ENCODE results near the gene ATP8B4.

- TF ChIP-seq RARB (CRISPR knock-in tag; IDR thresholded peaks at IDR 0.05) (no peak), ZFP30 (CRISPR knock-in tag; IDR thresholded peaks at IDR 0.05) (no peak), ZNF8 (CRISPR knock-in tag; IDR thresholded peaks at IDR 0.05) (no peak), ISL1 (CRISPR knock-in tag; IDR thresholded peaks at IDR 0.05) (no peak), TCF4 (CRISPR knock-in tag; IDR thresholded peaks at IDR 0.05; ENCODE audit: borderline replicate concordance) (no peak), ARNTL (CRISPR knock-in tag; IDR thresholded peaks at IDR 0.05; ENCODE audit: borderline replicate concordance, low read depth) (no peak), ZNF70 (CRISPR knock-in tag; IDR thresholded peaks at IDR 0.05) (no peak)
- TF ChIP-seq, protein P1, sequence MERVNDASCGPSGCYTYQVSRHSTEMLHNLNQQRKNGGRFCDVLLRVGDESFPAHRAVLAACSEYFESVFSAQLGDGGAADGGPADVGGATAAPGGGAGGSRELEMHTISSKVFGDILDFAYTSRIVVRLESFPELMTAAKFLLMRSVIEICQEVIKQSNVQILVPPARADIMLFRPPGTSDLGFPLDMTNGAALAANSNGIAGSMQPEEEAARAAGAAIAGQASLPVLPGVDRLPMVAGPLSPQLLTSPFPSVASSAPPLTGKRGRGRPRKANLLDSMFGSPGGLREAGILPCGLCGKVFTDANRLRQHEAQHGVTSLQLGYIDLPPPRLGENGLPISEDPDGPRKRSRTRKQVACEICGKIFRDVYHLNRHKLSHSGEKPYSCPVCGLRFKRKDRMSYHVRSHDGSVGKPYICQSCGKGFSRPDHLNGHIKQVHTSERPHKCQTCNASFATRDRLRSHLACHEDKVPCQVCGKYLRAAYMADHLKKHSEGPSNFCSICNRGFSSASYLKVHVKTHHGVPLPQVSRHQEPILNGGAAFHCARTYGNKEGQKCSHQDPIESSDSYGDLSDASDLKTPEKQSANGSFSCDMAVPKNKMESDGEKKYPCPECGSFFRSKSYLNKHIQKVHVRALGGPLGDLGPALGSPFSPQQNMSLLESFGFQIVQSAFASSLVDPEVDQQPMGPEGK (CRISPR knock-in tag; IDR thresholded peaks at IDR 0.05; ENCODE audit: borderline replicate concordance) = no peak
These were observed 242.5 kb downstream of the ATP8B4 start for GRCh38 chr15:49876401-49877038.
